ENCODE results near the gene ABHD17A. TPM values are rescaled to one million over a fixed set of nuclear protein-coding genes. Genes with fewer than 3 reads are reported as not detected.
A peak's percentile ranks its signal among the peaks of the same experiment; 100 is the strongest.

The ABHD17A gene
- total RNA-seq, 6 experiments from 2014 or later = 61.0 to 80.0 (median 67.9) TPM

DNA sequence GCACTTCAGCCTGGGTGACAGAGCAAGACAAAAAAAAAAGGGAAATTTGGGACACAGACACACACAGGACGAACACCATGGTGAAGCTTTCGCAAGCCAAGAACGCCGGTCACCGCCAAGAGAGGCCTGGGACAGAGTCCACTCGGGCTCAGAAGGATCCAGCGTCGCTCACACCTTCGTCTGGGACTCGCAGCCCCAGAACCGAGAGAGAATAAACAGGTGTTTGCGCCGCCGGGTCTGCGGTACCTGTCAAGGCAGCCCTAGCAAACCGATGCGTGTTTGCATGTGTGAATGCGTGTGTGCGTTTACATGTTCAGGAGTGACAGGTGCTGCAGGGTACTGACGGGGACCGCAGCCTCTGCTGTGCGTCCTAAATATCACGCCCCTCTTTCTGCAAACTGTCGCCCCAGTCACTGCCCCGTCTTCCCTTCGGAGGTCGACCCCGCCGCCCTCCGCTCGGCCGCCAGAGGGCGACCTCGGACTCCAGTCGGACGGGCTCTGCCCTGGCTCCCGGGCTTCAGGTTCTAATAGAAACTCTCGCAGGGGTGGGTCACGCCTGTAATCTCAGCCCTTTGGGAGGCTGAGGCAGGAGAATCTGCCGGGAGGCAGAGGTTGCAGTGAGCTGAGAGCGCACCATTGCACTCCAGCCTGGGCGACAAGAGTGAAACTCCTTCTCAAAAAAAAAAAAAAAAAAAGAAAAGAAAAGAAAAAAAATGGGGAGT is 43.9 kb upstream of the ABHD17A start:
- DNase-seq = peak; percentile 50
- H3K36me3 Mint-ChIP-seq (ENCODE audit: low read depth) = no peaks in the 10 kb centered on the region
- peaks cover 12% of the 10 kb centered on the region for H3K4me1 Mint-ChIP-seq (ENCODE audit: low read depth)
- H3K27me3 Mint-ChIP-seq (ENCODE audit: insufficient read depth) = no peaks in the 10 kb centered on the region; the same call in 1 of the 2 replicates
- H3K27ac Mint-ChIP-seq = peak overlapping the region; percentile 56
- peak; percentile 94 for TF ChIP-seq CTCF (IDR thresholded peaks at IDR 0.05)
- H3K9me3 Mint-ChIP-seq = peaks cover 11% of the 10 kb centered on the region
- peak overlapping the region; percentile 85 for H3K4me3 Mint-ChIP-seq

DNA sequence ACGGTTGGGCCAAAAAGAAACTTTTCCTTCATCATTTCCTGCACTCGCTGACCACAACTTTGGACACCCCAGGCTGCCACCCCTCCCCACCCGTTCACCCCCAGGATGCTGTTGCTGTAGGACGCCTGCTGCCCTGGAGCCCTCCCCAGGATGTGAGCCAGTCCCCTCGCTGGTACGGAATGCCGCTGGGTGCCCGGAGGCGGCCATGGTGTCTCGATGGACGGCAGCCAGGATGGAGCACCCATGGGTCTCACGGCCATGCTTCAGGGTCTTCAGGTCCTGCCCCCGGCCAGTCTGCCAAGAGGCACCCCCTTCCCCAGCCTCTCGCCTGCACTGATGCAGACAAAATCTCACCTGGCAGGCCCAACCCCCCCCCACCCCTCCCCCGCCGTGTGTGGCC is 40.2 kb upstream of the ABHD17A start:
- no peak for DNase-seq
- no peak overlapping the region for H3K27ac Mint-ChIP-seq
- peaks cover 10% of the 10 kb centered on the region; the same call in 1 of the 2 replicates for H3K36me3 Mint-ChIP-seq (ENCODE audit: low read depth)
- no peaks in the 10 kb centered on the region for H3K27me3 Mint-ChIP-seq (ENCODE audit: insufficient read depth)
- H3K4me1 Mint-ChIP-seq (ENCODE audit: low read depth) = peaks cover 12% of the 10 kb centered on the region
- H3K4me3 Mint-ChIP-seq = no peak overlapping the region
- TF ChIP-seq CTCF (IDR thresholded peaks at IDR 0.05) = no peak
- H3K9me3 Mint-ChIP-seq = no peaks in the 10 kb centered on the region

DNA sequence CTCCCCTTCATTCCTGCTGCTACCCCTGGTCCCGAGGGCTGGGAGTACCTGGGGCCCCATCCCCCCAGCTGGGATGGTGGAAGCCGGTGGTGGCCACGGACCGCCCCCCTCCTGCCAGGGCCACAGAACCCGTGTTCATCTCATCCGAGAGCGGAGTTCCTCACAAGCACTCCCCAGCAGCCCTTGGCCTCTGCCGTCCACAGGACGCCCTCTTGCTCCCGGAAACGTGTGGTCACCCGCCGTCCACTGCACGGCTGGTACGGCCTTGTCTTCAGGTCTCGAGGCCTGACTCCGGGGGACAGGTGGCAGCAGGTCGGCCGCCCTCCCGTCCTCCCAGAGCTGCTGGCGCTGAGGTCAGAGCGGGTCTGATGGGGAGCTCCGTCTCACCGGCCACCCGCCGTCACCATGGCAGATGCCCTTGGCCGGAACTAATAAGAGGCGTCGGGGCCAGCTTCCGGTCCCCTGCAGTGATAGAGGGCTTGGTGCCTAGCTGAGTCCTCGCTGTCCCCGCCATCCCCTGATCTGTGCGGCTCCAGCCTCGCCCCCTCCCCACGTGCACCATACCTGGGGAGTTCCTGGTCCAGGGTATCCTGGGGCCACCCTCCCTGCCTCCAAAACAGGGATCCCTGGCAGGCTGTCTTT is 39.1 kb upstream of the ABHD17A start:
- Mint-ChIP-seq H3K27me3 (ENCODE audit: insufficient read depth) (no peaks in the 10 kb centered on the region), H3K4me3 (no peak overlapping the region), H3K4me1 (ENCODE audit: low read depth) (peaks cover 1% of the 10 kb centered on the region; the same call in 1 of the 2 replicates), H3K27ac (no peak overlapping the region), H3K36me3 (ENCODE audit: low read depth) (peaks cover 10% of the 10 kb centered on the region; the same call in 1 of the 2 replicates), H3K9me3 (no peaks in the 10 kb centered on the region)
- no peak for DNase-seq
- TF ChIP-seq CTCF (IDR thresholded peaks at IDR 0.05) = no peak

DNA sequence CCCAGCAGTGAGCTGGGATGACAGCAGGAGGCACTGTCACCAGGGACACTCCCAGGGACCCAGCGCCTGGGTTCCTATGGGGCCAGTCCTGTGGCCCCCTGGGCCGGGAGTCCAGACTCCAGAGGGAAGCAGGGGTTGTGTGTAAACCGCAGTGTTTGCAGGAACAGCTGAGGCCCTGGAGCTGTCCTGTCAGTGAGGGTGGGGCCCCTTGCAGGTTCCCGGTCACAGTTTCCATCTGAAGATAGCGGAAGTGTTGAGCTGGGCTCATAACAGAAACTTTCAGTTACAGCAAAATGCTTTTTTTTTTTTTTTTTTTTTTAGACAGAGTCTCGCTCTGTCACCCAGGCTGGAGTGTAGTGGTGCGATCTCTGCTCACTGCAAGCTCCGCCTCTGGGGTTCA is 38.0 kb upstream of the ABHD17A start:
- H3K9me3 Mint-ChIP-seq = no peaks in the 10 kb centered on the region
- H3K4me3 Mint-ChIP-seq = no peak overlapping the region
- no peaks in the 10 kb centered on the region for H3K27me3 Mint-ChIP-seq (ENCODE audit: insufficient read depth)
- H3K27ac Mint-ChIP-seq = no peak overlapping the region
- no peak for DNase-seq
- no peak for TF ChIP-seq CTCF (IDR thresholded peaks at IDR 0.05)
- H3K36me3 Mint-ChIP-seq (ENCODE audit: low read depth) = peaks cover 10% of the 10 kb centered on the region; the same call in 1 of the 2 replicates
- no peaks in the 10 kb centered on the region for H3K4me1 Mint-ChIP-seq (ENCODE audit: low read depth)

- no peak for TF ChIP-seq CTCF (IDR thresholded peaks at IDR 0.05)
- Mint-ChIP-seq H3K9me3 (no peaks in the 10 kb centered on the region), H3K27ac (no peak overlapping the region), H3K36me3 (ENCODE audit: low read depth) (peaks cover 10% of the 10 kb centered on the region; the same call in 1 of the 2 replicates), H3K4me3 (no peak overlapping the region), H3K4me1 (ENCODE audit: low read depth) (no peaks in the 10 kb centered on the region), H3K27me3 (ENCODE audit: insufficient read depth) (peaks cover 2% of the 10 kb centered on the region; the same call in 1 of the 2 replicates)
- DNase-seq = no peak
Measured at GRCh38 chr19:1922803-1923202, 37.5 kb upstream of the ABHD17A start.
